HG03280 (cell line): ENCODE results near the gene PCBP2.
"Not testable (repeated sequence)": the region's sequence is repeated elsewhere in the genome, so short reads cannot be mapped to it uniquely, and the experiment has no call there.

Experiments
- ATAC-seq: cut with Tn5 transposase; IDR thresholded peaks from one replicate; pipeline ENCODE4 v1.9.1; 2021; ENCODE audit warnings: mild to moderate bottlenecking, moderate library complexity; ENCODE audit not compliant: unreplicated experiment

PCBP2 gene

DNA sequence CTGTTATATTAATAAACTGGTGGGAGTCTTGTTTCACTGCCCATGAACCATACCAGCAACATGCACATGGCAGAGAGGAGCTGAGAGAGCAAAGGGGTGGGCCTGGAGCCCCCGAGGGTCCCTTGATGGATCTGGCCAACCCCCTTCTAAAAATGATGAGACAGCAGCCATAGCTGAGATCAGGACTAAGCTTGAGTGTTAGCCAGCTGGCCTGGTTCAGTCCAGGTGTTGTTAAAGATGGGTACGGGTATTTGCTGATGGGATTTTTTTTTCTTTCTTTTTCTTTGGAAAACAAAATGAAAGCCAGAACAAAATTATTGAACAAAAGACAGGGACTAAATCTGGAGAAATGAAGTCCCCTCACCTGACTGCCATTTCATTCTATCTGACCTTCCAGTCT is 16.0 kb downstream of the PCBP2 start:
- no peak for ATAC-seq

DNA sequence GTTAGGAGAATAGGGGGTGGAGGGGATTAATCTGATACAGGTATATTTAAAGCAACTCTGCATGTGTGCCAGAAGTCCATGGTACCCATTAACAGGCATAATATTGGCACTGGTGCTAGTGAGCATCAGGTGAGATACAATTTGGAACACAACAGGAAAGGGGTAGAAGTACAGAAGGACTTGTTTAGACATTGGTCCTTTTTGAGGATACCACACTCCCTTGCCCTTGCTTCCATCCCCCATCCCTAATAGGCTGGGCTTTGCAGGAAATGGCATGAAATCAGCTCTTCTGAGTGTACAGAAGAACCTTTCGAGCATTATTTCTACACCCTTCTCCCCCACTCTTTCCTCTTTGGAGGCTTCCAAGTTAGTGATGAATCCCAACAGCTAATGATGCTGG is 16.4 kb downstream of the PCBP2 start:
- ATAC-seq, result no peak

DNA sequence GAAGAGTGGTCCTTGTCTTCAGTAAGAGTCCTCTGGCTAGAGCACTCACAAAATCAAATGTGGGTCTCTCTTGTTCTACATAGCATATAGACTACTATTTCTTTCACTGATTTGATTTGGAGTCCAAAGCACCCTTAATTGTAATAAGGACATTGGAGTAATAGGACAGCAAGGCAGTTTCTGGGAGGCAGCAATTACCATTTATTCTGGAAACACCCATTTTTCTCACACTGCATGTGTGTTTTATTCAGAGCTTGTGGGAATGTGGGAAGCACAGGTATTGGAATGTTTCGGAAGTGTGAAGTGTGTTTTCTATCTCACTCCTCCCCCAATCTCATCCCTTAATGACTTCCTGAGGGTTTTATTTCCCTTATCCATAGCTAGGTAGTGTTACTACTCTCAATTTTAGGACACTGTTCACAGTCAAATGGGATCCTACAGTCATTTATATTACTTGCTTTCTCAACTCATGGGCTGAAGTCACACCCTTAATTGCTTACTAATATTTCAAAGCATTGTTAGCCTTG is 20.2 kb downstream of the PCBP2 start:
- ATAC-seq, result no peak

DNA sequence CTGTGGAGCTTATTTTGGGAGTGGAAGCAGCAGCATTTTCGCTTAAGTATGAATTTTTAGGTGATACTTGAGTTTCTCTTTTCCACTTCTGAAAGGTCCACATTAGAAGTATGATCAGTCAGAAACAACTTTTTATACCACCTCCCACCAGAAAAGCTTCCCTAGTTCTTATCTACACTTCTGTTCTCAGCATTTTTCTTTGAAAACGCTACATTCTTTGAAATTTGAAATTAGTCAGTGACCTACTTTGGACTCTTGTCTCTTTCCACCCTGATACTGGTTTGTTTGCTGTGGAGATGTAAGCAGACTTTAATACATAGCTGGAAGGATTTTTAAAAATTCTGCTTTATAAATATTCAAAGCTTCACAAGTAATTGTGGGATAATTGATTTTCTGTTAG is 22.2 kb downstream of the PCBP2 start:
- no peak for ATAC-seq

DNA sequence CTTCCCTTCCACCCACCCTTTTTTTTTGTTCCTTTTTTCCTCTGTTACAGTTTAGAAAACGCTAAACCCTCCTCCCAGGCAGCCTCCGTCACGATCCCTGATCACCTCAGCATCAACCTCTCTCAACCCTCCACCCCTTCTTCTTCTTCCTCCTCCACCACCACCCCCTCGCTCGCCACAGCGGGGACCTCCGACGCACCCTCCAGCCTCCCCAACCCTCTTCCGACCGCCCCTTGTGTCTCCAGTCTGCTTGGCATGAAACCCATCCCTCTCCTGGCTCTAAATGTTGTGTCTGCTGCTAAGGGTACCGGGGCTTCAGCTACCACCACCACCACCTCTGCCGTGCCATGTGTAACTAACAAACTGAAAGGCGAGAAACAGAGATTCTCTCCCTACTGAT is 22.9 kb downstream of the PCBP2 start:
- ATAC-seq, result no peak

DNA sequence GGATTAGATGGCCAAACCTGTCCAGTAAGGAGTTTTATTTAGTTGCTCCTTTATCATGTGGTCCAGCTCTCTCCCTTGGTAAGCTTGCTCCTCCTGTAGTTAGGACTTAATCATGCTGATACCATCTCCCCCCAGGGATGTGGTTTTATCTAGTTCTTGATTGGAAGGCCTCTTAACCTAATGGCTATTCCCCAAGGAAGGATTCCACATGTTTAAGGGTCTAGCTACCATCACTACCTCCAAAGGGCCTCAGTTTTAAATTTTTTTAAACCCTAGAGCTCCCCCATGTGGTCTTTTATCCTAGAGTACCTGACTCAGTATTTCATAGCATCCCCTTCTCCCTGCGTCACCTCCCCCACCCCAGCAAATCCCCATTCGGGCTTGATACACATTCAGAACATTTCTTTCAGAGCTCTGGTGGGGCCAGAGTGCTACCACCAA is 24.9 kb downstream of the PCBP2 start:
- no peak for ATAC-seq

DNA sequence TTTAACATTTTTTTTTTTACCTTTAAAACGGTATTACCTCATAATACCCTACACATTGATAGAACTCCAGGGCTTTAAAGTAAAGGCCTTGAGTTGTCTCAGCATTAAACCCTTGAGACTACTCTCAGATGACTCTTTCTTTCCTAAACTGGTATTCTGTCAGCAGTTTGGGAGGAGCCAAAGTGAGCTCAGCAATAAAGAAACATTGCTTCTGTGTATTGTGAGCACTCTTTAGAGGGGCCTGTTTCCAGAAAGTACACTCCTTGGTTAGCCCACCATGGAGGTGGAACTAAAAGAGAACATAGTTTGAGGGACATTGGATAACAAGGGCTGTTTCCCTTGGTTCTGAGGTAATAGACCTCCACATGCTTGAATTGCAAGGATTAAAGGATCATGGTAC is 27.0 kb downstream of the PCBP2 start:
- no peak for ATAC-seq

DNA sequence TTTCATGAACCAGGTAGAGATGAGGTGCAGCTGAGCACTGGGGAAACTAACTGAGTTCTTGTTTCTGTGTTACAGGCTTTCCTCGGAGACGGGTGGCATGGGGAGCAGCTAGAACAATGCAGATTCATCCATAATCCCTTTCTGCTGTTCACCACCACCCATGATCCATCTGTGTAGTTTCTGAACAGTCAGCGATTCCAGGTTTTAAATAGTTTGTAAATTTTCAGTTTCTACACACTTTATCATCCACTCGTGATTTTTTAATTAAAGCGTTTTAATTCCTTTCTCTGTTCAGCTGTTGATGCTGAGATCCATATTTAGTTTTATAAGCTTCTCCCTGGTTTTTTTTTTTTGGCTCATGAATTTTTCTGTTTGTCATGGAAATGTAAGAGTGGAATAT is 27.4 kb downstream of the PCBP2 start:
- ATAC-seq, result no peak

DNA sequence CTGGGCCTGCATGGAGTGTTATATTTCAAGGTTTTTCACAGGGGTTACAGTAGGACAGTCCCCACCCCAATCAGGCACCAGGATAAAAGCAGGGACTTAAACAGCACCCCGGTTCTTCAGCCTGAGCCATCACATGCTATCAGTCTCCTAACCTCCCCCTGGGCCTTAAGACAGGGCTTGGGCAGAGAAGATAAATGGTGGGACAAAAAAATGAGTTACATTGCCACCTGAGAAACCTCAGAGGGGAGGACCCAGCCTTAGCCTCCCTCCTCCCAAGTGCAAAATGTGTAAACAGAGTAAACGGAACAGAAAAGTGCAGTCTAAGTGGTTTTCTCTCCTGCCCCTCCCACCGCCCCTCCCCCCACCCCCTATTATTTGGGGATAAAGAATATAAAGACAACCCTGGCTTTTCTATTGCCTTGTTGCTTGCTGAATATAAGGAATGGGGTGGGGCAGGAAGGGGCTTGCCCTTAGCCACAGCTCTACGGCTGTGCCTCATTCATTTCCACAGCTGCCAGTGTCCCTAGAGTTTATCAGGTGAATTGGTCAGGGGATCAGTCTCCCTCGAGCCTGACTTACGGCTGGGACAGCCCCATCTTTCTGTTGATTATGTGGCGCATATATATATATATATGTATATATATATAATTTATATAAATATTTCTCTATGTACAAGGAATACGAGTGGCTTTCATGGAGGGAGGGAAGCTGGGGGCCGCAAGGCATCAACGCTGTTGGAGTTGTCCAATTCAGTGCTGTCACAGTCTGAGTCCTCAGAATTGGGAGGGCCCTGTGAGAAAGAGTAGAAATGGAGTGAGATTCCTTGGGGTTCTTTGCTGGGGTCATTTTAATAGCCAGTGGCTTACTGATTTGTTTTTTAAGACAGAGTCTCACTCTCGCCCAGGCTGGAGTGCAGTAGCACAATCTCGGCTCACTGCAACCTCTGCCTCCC is 28.9 kb downstream of the PCBP2 start:
- ATAC-seq, result no peak

DNA sequence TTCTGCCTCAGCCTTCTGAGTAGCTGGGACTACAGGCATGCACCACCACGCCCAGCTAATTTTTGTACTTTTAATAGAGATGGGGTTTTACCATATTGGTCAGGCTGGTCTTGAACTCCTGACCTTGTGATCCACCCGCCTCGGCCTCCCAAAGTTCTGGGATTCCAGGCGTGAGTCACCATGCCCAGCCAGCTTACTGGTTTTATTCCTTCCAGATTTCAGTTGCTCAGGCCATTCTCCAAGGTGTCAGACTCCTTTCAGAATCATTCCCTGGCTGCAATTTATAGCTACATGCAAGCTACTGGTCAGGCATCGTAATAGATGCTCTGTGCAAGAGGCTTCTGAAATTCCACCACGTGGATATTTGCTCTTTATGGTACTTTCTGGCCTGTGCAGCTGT is 29.6 kb downstream of the PCBP2 start:
- ATAC-seq, result not testable (repeated sequence)

DNA sequence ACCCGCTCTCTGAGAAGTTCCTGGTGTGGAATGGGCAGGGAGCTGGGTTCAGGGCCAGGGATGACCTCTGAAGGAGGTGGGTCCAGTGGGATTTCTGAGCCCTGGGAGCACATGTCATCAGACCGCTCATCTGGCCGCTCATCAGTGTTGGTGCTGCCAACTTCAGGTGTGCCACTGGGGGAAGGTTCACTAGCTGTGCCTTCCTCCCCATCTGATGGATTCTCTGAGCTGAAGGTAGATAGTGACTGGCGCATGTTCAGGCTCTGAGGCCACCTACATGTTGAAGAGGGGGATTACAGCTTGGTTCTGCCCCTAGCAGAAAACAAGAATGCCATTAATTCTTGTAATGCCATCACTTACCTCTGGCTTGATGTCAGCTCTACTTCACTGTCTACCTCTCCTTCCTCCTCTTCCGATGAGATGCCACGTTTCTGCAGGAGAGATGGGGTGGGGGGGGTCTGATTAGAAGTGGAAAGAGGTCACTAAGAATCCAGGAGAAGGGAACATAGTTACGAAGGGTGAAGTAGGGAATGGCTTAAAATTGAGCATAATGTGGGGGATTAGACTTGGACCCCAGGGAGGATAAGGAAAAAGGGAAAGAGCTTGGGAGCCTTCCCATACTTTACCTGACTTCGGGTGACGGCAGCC is 30.2 kb downstream of the PCBP2 start:
- ATAC-seq, result no peak

DNA sequence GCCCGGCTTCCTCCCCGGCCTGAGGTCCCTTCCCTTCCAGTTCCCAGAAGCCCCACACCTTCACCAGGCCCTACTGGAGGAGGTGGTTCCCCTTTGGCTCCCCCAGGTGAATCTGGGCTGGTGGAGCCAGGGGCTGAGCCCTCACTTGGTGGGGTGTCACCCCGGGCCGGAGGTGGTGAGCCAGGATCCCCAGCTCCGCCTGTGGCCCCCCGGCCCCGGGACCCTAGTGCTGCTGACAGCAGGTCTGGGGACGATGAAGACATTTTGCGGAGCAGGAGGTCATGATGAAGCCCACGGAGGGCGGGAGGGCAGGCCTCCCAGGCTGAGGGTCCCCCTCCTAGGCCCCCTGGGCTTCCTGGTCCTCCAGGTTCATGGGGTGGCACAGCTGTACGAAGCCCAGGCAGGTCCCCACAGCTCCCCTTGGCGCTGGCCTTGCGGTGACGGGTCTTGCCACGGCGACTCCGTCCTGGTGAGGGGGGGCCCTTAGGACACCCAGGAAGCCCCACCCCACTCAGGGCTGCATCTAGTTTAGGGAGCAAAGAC is 30.8 kb downstream of the PCBP2 start:
- ATAC-seq, result no peak

DNA sequence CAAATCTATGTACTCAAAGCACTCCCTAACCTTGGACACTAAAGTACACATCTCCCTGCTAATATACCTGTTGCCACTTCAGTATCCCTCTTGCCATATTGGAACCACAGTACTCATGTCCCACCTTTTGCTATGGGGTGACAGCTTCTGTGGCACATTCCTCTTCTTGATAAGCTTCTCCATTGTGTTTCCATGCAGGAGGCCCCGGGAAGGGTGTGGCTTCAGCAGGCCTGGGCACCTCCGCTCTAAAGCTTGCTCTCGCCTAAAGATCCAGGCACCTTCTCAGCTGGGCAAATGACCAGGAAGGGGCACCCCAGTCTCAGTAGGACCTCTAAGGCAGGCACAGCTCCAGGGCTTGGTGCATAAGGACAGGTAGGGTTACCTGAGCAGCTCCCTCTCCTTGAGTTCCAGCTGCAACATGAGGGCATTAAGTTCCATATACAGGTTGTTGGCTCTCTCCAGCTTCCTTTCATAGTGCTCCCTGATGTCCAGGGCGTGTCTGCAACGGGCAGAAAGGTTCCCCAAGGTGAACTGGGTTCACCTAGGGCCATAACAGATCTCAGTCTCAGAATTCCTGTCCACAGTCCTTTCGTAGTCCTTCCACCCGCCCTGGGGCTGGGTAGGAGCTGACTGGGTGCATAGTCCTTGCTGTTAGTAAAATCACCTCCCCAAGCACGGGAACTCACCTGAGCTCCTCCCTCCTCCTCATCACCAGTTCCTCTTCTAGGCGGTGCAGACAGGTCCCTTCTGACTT is 31.5 kb downstream of the PCBP2 start:
- ATAC-seq, result no peak

DNA sequence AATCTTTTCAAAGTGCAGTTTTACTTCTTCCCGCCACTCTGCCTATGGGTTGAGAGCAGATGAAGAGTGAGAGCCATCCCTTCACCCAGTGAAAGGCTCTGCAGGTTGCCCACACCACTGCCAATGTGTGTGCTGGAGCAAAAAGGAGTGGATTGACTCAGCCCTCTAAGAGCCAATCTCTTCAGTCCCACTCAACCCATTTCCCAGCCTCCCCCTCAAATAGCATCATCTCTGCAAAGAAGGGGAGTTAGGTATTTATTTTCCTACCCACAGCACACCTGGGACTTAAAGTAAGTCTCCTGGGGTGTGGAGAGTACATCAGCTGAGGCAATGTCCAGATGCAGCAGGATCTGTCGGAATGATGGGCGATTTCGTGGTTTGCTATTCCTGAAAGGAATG is 32.1 kb downstream of the PCBP2 start:
- ATAC-seq, result no peak

DNA sequence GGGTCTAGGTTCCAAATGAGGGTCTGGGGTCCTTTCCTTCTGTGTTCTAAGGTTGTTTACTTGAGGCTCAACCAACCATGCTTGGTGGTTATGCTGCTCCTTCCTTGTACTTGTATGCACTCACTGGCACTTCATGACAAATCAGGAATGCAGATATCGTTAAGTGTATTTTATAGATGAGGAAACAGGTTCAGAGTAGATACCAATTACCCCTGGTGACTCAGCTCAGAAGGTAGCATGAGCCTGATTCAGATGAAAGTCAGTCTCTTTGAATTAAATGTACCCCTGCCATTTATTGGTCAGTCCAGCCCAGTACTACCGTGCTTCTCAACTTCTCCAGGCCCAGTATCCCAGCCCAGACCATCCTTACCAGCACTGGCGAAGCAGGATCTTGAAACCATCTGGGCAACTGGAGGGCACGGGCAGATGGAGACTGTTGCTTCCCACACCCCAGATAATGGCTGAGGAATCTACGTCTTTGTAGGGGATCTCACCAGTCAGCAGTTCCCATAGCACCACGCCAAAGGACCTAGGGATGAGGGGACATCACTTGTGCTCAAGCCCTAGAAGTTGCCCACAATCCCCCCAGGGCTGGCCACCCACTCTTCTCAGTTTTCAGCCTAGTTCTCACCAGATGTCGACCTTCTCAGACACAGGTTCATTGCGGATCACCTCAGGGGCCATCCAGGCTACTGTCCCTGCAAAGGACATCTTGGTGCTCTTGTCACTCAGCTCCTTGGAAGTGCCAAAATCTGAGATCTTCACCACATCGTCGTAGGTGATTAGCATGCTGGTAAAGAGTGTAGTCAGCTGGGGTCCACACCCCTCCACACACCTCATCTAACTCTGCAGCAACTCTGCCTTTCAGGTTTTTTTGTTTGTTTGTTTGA is 33.0 kb downstream of the PCBP2 start:
- ATAC-seq, result no peak

DNA sequence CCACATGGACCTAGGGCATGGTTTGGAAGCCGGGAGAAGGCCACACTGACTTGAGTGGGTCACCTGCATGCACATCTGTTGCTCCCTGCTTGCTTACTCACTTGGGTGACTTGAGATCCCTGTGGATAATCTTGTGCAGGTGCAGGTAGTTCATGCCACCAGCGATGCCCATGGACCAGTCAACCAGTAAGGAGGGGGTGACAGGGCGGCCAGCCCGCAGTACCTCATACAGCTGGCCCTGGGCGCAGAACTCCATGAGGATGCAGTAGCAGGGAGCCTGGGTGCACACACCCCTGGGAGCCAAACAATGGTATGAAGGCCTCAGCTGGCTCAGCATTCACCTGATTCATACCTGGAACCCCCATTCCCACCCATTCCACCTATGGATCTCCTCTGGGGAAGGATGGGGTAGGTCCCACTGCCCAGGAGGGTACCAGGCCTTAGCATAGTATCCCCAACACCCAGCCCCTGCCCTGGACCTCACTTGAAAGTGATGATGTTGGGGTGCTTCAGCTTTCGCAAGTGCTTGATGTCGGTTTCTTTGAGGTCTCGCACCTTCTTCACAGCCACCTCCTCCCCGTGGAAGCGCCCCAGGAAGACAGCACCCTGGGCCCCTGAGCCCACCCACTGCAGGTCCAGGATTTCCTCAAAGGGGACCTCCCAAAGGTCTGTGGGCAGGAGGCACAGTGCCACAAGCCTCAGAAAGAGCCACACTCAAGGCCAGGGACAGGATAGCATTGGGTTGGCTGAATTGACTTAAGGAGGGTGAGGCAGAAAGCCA is 34.2 kb downstream of the PCBP2 start:
- ATAC-seq, result no peak

DNA sequence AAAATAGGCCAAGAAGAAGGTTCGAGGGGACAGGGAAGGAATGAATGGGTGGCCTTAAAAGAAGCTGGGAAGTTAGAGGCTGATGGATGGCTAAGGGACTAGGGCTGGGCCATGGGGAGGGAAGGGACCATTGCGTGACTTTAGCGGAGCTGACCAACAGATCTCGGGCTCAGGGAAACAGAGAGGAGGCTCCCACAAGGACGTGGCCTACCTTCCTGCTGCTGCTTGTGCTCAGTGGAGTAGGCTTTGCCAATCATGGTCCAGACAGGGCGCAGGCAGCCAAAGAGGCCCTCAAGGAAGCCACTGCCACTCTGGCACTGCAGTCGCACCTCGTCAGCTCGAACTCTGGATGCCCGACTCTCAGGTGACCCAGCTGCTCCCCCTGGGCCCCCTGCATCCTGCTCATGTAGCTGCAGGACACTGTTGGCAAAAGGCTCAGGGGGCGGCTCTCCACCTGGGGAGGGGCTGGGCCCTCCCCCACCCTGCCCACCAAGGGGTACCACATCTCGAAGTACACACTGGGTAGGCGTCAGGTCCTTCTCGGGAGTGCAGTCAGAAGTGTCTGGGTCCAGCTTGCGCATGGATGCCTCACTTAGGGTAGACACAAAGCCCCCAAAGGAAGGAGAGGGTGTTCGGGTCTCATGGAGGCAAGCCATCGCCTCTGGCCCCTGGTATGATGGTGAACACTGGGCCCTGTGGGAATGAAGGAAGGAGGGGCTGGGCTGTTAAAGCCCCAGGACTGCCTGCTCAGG is 35.0 kb downstream of the PCBP2 start:
- ATAC-seq, result no peak

DNA sequence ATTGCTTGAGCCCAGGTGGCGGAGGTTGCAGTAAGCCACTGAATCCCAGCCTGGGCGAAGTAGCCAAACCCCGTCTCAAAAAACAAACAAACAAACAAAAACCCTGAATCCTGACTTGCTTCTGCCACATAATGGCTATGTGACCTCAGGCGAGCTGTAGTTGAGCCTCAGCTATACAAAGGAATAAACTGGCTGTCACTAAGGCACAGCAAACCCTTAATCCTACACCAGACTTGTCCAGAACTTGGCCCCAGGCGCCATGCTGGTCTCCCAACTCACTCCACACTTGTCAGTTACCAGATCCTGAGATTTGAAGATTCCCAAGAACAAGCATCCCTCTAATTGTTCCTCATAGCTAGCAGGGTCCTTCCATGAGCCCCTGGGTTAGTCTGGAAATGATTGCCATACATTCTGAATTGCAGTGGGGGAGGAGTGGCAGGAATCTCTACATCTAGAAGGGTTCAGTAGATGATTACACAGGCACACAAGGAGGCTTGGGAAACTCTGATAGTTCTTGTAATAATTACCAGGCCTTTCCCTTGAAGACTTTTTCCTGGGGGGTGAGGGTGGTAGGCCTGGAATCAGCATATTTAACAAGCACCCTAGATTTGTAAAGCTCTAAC is 37.5 kb downstream of the PCBP2 start:
- no peak for ATAC-seq
